Chondrocyte (in vitro differentiated cells): Measurements from ENCODE around the gene CDT1. TPM values are rescaled to one million over a fixed set of nuclear protein-coding genes. Genes with fewer than 3 reads are reported as not detected.

Experiments used
- DNase-seq: peaks from one replicate; pipeline ENCODE4 v3.0.0; 2021; ENCODE audit warnings: mixed read lengths, low spot score
- H3K27ac Mint-ChIP-seq: one replicate; pipeline ENCODE4 v1.8.0; 2021; ENCODE audit warnings: mild to moderate bottlenecking, moderate library complexity, mixed read lengths; ENCODE audit not compliant: unreplicated experiment
- H3K27me3 Mint-ChIP-seq: 2 replicates; pipeline ENCODE4 v1.8.0; 2021; ENCODE audit warnings: low read depth, mixed read lengths
- H3K36me3 Mint-ChIP-seq: 2 replicates; pipeline ENCODE4 v1.8.0; 2021; ENCODE audit warnings: low read depth, mixed read lengths
- H3K4me1 Mint-ChIP-seq: 2 replicates; pipeline ENCODE4 v1.8.0; 2021; ENCODE audit warnings: low read depth, mild to moderate bottlenecking, mixed read lengths
- H3K4me3 Mint-ChIP-seq: one replicate; pipeline ENCODE4 v1.8.0; 2021; ENCODE audit warnings: mild to moderate bottlenecking, moderate library complexity, mixed read lengths; ENCODE audit not compliant: unreplicated experiment
- H3K9me3 Mint-ChIP-seq: 2 replicates; pipeline ENCODE4 v1.8.0; 2021; ENCODE audit warnings: low read depth, mixed read lengths
- CTCF ChIP-seq: fragments of 200-600 bp; sonication (generic); IDR thresholded peaks from 2 replicates; pipeline ENCODE4 v1.5.0; 2021; ENCODE audit warnings: antibody characterized with exemption, mild to moderate bottlenecking, moderate library complexity
- total RNA-seq: library from RNA; stranded (reverse); gene quantifications from 3 replicates; pipeline ENCODE4 v1.2.1, GENCODE V29; 2021

Gene CDT1
- total RNA-seq, 1 donor from 2014 or later: 3.7 TPM

GRCh38 chr16:88830258-88830657 is 26.7 kb downstream of the CDT1 start:
- Mint-ChIP-seq H3K4me3 (no peak overlapping the region), H3K27ac (no peak overlapping the region), H3K36me3 (peaks cover 6% of the 10 kb centered on the region), H3K9me3 (no peaks in the 10 kb centered on the region), H3K4me1 (no peaks in the 10 kb centered on the region), H3K27me3 (no peaks in the 10 kb centered on the region)
- no peak for TF ChIP-seq CTCF
- no peak for DNase-seq

- Mint-ChIP-seq H3K4me3 (no peak overlapping the region), H3K4me1 (no peaks in the 10 kb centered on the region), H3K9me3 (no peaks in the 10 kb centered on the region), H3K36me3 (peaks cover 6% of the 10 kb centered on the region), H3K27ac (no peak overlapping the region), H3K27me3 (no peaks in the 10 kb centered on the region)
- TF ChIP-seq CTCF: no peak
- DNase-seq: no peak
These were observed 27.2 kb downstream of the CDT1 start for GRCh38 chr16:88830783-88831182.

- Mint-ChIP-seq H3K36me3 (peaks cover 6% of the 10 kb centered on the region), H3K9me3 (no peaks in the 10 kb centered on the region), H3K27me3 (no peaks in the 10 kb centered on the region), H3K27ac (no peak overlapping the region), H3K4me1 (no peaks in the 10 kb centered on the region), H3K4me3 (no peak overlapping the region)
- DNase-seq: no peak
- no peak for TF ChIP-seq CTCF
These were observed 28.2 kb downstream of the CDT1 start for GRCh38 chr16:88831838-88832237.

GRCh38 chr16:88833086-88833485 is 29.5 kb downstream of the CDT1 start:
- no peak for TF ChIP-seq CTCF
- H3K4me1 Mint-ChIP-seq: no peaks in the 10 kb centered on the region
- DNase-seq: no peak
- H3K9me3 Mint-ChIP-seq: no peaks in the 10 kb centered on the region
- peaks cover 6% of the 10 kb centered on the region for H3K36me3 Mint-ChIP-seq
- H3K27me3 Mint-ChIP-seq: no peaks in the 10 kb centered on the region
- H3K27ac Mint-ChIP-seq: no peak overlapping the region
- H3K4me3 Mint-ChIP-seq: no peak overlapping the region

GRCh38 chr16:88834670-88835069 is 31.1 kb downstream of the CDT1 start:
- Mint-ChIP-seq H3K36me3 (peaks cover 8% of the 10 kb centered on the region), H3K27ac (no peak overlapping the region), H3K27me3 (no peaks in the 10 kb centered on the region), H3K4me3 (no peak overlapping the region), H3K4me1 (no peaks in the 10 kb centered on the region), H3K9me3 (no peaks in the 10 kb centered on the region)
- no peak for TF ChIP-seq CTCF
- DNase-seq: no peak
